Prostate gland (tissue), 2 donors: ENCODE measurements around the gene CLEC16A. TPM values are rescaled to one million over a fixed set of nuclear protein-coding genes. Genes with fewer than 3 reads are reported as not detected.

Experiments
- DNase-seq: peaks from one replicate; pipeline ENCODE4 v3.0.0-alpha.2; 2019; ENCODE audit warnings: low spot score
- H3K27ac ChIP-seq, 2 donors: fragments of 200-600 bp; sonication (generic); 2 replicates each; pipeline ENCODE4 v1.5.1; 2017 to 2019
- H3K27me3 ChIP-seq: fragments of 200-600 bp; sonication (generic); replicated peaks from 2 replicates; pipeline ENCODE4 v1.5.1; 2019; ENCODE audit not compliant: insufficient read depth
- H3K36me3 ChIP-seq, 2 donors: fragments of 200-600 bp; sonication (generic); 1 replicate in 1 of 2; 2 replicates in 1 of 2; pipeline versions ENCODE4 v1.5.1 to v1.8.1; 2017 to 2019
- H3K4me1 ChIP-seq: fragments of 200-600 bp; sonication (generic); replicated peaks from 2 replicates; pipeline ENCODE4 v1.5.1; 2019
- H3K4me3 ChIP-seq, 2 donors: fragments of 200-600 bp; sonication (generic); 2 replicates each; pipeline ENCODE4 v1.5.1; 2017 to 2019
- H3K9me3 ChIP-seq: fragments of 200-600 bp; sonication (generic); 2 replicates; pipeline ENCODE4 v1.5.1; 2017
- POLR2A ChIP-seq: fragments of 450-650 bp; IDR thresholded peaks from one replicate; pipeline ENCODE4 v1.6.1; 2016; ENCODE audit warnings: antibody characterized with exemption, mild to moderate bottlenecking
- POLR2AphosphoS5 ChIP-seq: sonication (generic); formaldehyde crosslinking; IDR thresholded peaks from one replicate; pipeline ENCODE4 v1.6.1; 2017; ENCODE audit warnings: antibody characterized with exemption
- WGBS: methylation state at CpG from one replicate; pipeline ENCODE4 v1.1.5; 2018; 5-methylcytosine and 5-hydroxymethylcytosine counted together
- intact Hi-C: fragments of 100-400 bp; cut with DNase I; formaldehyde crosslinking; loops from one replicate; pipeline ENCODE4 v1.14.2; 2022
- total RNA-seq, 2 donors: library from RNA; depleted of rRNA; stranded (reverse); fragments of >200 nt; gene quantifications; one replicate each; pipeline ENCODE4 v1.1.0, GENCODE V29; 2016
- TF ChIP-seq, protein P1 (sequence below), 4 experiments: fragments of 200-600 bp in 2 of 4; fragments of 450-650 bp in 2 of 4; sonication (generic) in 2 of 4; IDR thresholded peaks; 1 replicate in 3 of 4; 2 replicates in 1 of 4; pipeline ENCODE4 v1.5.1; 2016 to 2019; ENCODE audit warnings: antibody characterized with exemption in 4 of 4, mild to moderate bottlenecking in 2 of 4, moderate library complexity in 2 of 4

Gene CLEC16A
- total RNA-seq, 2 donors from 2014 or later, result 26.1 to 52.2 TPM

DNA sequence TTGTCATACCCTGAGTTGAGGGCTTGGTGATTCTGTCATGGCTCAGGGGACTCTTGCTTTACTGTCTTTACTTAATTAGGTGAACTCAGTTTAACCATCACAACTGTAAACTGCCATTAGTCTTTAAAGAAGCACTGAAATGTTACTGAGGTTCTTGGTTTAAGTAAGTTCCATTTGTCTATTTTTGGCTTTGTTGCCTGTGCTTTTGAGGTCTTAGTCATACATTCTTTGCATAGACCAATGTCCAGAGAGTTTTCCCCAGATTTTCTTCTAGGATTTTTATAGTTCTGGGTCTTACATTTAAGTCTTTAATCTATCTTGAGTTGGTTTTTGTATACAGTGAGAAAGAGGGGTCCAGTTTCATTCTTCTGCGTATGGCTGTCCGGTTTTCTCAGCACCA, 174.1 kb downstream of the CLEC16A start:
- Histone ChIP-seq H3K36me3 (peaks cover 0 to under 1% of the 10 kb centered on the region in 2 donors), H3K4me3 (no peak overlapping the region), H3K27ac (no peak overlapping the region), H3K9me3 (no peaks in the 10 kb centered on the region), H3K4me1 (no peaks in the 10 kb centered on the region), H3K27me3 (no peaks in the 10 kb centered on the region)
- DNase-seq, result no peak
- no peak for TF ChIP-seq POLR2A
- intact Hi-C loops, result no loop called here
- 46% methylated on average over 2 of the region's 2 CpGs for WGBS

DNA sequence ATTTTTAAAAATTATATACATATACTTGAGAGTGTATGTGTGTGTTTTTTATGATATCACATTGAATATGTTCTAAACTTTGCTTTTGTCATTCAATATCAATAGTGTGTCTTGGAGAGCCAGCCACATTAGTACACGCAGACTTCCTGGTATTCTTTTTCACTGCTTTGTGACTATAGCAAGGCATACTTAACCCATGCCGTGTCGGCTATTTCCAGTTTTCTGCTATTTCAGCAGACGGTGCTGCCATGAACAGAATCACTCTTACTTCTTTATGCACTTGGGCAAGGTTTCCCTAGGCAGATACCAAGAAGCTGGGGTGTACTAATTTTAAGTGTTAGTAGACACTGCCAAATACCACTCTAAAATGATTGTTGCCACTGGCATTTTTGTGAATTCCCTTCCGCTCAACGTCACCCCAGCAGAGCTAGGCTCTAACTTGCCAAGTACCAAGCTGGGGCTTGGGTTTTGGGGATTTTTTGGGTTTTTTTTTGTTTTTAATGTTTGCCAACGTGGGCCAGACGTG, 176.8 kb downstream of the CLEC16A start:
- H3K27ac ChIP-seq, result no peak overlapping the region
- H3K27me3 ChIP-seq, result no peaks in the 10 kb centered on the region
- intact Hi-C loops, result loop anchor here (10.0 kb wide), 1 partner anchor 376 kb away; the partner anchor contains the start of gene NUBP1
- no peak overlapping the region for H3K4me3 ChIP-seq
- TF ChIP-seq POLR2A (no peak), POLR2AphosphoS5 (no peak)
- TF ChIP-seq, protein P1, sequence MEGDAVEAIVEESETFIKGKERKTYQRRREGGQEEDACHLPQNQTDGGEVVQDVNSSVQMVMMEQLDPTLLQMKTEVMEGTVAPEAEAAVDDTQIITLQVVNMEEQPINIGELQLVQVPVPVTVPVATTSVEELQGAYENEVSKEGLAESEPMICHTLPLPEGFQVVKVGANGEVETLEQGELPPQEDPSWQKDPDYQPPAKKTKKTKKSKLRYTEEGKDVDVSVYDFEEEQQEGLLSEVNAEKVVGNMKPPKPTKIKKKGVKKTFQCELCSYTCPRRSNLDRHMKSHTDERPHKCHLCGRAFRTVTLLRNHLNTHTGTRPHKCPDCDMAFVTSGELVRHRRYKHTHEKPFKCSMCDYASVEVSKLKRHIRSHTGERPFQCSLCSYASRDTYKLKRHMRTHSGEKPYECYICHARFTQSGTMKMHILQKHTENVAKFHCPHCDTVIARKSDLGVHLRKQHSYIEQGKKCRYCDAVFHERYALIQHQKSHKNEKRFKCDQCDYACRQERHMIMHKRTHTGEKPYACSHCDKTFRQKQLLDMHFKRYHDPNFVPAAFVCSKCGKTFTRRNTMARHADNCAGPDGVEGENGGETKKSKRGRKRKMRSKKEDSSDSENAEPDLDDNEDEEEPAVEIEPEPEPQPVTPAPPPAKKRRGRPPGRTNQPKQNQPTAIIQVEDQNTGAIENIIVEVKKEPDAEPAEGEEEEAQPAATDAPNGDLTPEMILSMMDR (IDR thresholded peaks at IDR 0.05), result no peak
- H3K4me1 ChIP-seq, result no peaks in the 10 kb centered on the region
- WGBS, result 83% methylated on average over 8 of the region's 8 CpGs
- DNase-seq, result no peak
- H3K36me3 ChIP-seq, result peaks cover 0 to 13% of the 10 kb centered on the region in 2 donors
- no peaks in the 10 kb centered on the region for H3K9me3 ChIP-seq

DNA sequence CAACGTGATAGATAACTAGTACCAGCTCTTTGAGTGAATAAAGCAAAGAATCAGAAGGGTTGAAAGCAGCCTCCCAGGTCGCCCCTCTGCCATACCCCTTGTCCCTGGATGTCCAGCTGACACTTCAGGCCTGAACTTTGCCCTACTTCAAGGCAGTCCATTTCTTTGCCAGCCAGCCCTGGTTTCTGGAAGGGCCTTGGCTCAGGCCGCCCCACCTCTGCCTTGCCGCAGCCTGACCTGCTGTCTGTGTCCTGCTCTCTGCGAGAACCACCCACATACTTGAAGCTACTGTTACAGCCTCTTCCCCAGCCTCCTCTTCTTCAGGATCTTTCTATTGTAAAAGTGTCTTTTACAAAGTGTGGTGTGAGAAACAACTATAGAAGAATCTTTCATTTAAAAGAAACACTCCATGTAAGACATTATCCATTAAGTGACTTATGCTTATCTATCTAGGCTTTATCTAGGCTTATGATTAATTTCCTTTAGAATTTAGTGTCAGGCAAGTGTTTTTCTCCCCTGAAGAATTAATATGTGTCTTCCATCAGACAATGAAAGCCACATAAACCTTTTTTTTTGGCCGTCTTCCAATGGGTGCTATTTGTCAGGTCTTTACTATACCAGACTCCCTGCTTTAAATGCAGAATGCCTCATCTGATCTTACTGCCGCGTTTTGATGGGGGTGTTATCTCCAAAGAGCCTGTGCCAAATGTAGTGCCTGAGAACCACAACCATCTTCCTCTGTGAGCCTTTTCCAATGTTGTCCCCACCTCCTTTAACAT, 177.7 kb downstream of the CLEC16A start:
- Histone ChIP-seq H3K4me1 (no peaks in the 10 kb centered on the region), H3K9me3 (no peaks in the 10 kb centered on the region), H3K27me3 (no peaks in the 10 kb centered on the region), H3K36me3 (peaks cover 0 to 13% of the 10 kb centered on the region in 2 donors), H3K27ac (no peak overlapping the region), H3K4me3 (no peak overlapping the region)
- intact Hi-C loops, result loop anchor here (10.0 kb wide), 1 partner anchor 377 kb away; the partner anchor contains the start of gene NUBP1
- WGBS, result 66% methylated on average over 8 of the region's 8 CpGs
- TF ChIP-seq, protein P1 (IDR thresholded peaks at IDR 0.05), result no peak
- no peak for TF ChIP-seq POLR2A
- no peak for TF ChIP-seq POLR2AphosphoS5
- no peak for DNase-seq

DNA sequence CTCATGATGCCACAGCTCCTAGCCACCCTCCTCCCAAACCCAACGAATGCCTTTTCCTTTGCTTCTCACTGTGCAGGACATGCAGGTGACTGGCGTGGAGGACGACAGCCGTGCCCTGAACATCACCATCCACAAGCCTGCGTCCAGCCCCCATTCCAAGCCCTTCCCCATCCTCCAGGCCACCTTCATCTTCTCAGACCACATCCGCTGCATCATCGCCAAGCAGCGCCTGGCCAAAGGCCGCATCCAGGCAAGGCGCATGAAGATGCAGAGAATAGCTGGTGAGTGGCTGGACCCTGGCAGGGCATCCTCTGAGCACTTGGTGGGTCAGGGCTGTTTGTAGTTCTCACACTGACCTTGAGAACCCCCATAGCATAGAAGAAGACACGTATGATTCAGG, 179.3 kb downstream of the CLEC16A start:
- WGBS, result 96% methylated on average over 11 of the region's 11 CpGs
- peaks cover 0 to 13% of the 10 kb centered on the region in 2 donors for H3K36me3 ChIP-seq

DNA sequence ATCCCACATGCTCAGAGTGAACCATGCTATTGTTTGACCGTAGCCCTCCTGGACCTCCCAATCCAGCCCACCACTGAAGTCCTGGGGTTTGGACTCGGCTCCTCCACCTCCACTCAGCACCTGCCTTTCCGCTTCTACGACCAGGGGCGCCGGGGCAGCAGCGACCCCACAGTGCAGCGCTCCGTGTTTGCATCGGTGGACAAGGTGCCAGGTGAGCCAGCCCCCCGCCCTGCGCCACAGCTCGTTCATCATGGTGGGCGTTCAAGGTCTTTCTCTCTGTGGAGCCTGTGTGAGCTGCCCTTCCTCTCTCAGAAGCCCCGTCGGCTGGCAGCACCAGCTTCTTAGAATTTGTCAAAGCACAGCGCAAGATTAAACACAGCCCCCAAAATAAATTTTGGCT, 181.6 kb downstream of the CLEC16A start:
- Histone ChIP-seq H3K27ac (no peak overlapping the region), H3K36me3 (peaks cover 0 to 13% of the 10 kb centered on the region in 2 donors), H3K27me3 (no peaks in the 10 kb centered on the region), H3K9me3 (no peaks in the 10 kb centered on the region), H3K4me1 (no peaks in the 10 kb centered on the region), H3K4me3 (no peak overlapping the region)
- 95% methylated on average over 17 of the region's 17 CpGs for WGBS
- DNase-seq, result no peak
- TF ChIP-seq, protein P1 (IDR thresholded peaks at IDR 0.05), result no peak
- intact Hi-C loops, result loop anchor here (10.0 kb wide), 1 partner anchor 381 kb away; the partner anchor contains the start of gene NUBP1

More for the DNA sequence above, 179.3 kb downstream of the CLEC16A start:
- H3K4me3 ChIP-seq, result no peak overlapping the region
- H3K4me1 ChIP-seq, result no peaks in the 10 kb centered on the region
- H3K27ac ChIP-seq, result no peak overlapping the region
- no peaks in the 10 kb centered on the region for H3K9me3 ChIP-seq
- H3K27me3 ChIP-seq, result no peaks in the 10 kb centered on the region
- no peak for DNase-seq
- intact Hi-C loops, result loop anchor here (10.0 kb wide), 1 partner anchor 379 kb away; the partner anchor contains the start of gene NUBP1
- TF ChIP-seq POLR2AphosphoS5 (no peak), POLR2A (no peak)
- TF ChIP-seq, protein P1 (IDR thresholded peaks at IDR 0.05), result no peak
